Activated CD8-positive, alpha-beta memory T cell treated with anti-CD3 and anti-CD28 coated beads, Interleukin-2, amount 50 U/mL, for 4 hours (primary cell): ENCODE data around the gene CAMK1.

Experiments
- DNase-seq: peaks from one replicate; pipeline ENCODE4 v3.0.0-alpha.2; 2020

CAMK1 gene

GRCh38 chr3:9770276-9770812 is 597 bp upstream of the CAMK1 start:
- DNase-seq, result no peak

- DNase-seq, result no peak
These were observed 735 bp downstream of the CAMK1 start for GRCh38 chr3:9769012-9769411.

GRCh38 chr3:9768141-9768775 is 1.5 kb downstream of the CAMK1 start:
- DNase-seq, result no peak

- no peak for DNase-seq
These were observed 2.3 kb downstream of the CAMK1 start for GRCh38 chr3:9767418-9767817.

- DNase-seq, result no peak
These were observed 3.9 kb downstream of the CAMK1 start for GRCh38 chr3:9765865-9766264.

- no peak for DNase-seq
These were observed 6.9 kb downstream of the CAMK1 start for GRCh38 chr3:9762871-9763270.

- DNase-seq, result no peak
These were observed 7.8 kb downstream of the CAMK1 start for GRCh38 chr3:9761919-9762318.

- DNase-seq, result no peak
These were observed 8.8 kb downstream of the CAMK1 start for GRCh38 chr3:9760779-9761505.

- DNase-seq, result no peak
These were observed 12.3 kb downstream of the CAMK1 start for GRCh38 chr3:9757427-9757826.

GRCh38 chr3:9754678-9755077 is 15.1 kb downstream of the CAMK1 start:
- DNase-seq, result no peak

GRCh38 chr3:9750556-9751411 is 19.0 kb downstream of the CAMK1 start:
- no peak for DNase-seq

- peak; percentile 93 for DNase-seq
These were observed 19.8 kb downstream of the CAMK1 start, which contains the start of gene OGG1 for GRCh38 chr3:9749645-9750555. TSS of gene OGG1 (plus strand) at chr3:9749952. CDS start at chr3:9750287, 335 bp downstream.

GRCh38 chr3:9749296-9749644 is 20.5 kb downstream of the CAMK1 start:
- no peak for DNase-seq

GRCh38 chr3:9748031-9748430 is 21.7 kb downstream of the CAMK1 start:
- no peak for DNase-seq

GRCh38 chr3:9747267-9747666 is 22.5 kb downstream of the CAMK1 start:
- DNase-seq, result no peak

- no peak for DNase-seq
These were observed 23.4 kb downstream of the CAMK1 start for GRCh38 chr3:9746330-9746729.

- no peak for DNase-seq
These were observed 24.2 kb downstream of the CAMK1 start for GRCh38 chr3:9745521-9745920.

GRCh38 chr3:9744162-9744561 is 25.6 kb downstream of the CAMK1 start:
- no peak for DNase-seq

GRCh38 chr3:9743548-9743947 is 26.2 kb downstream of the CAMK1 start:
- DNase-seq, result no peak

GRCh38 chr3:9742560-9742959 is 27.2 kb downstream of the CAMK1 start:
- DNase-seq, result no peak

GRCh38 chr3:9739181-9739580 is 30.6 kb downstream of the CAMK1 start:
- no peak for DNase-seq

GRCh38 chr3:9736831-9737230 is 32.9 kb downstream of the CAMK1 start:
- no peak for DNase-seq
